Peyer's patch (tissue), 4 donors: Measurements from ENCODE around the gene P2RX1.

ENCODE experiments used
- POLR2A ChIP-seq, 2 donors: fragments of 450-650 bp; IDR thresholded peaks; one replicate each; pipeline ENCODE4 v1.5.1; 2017; ENCODE audit warnings: antibody characterized with exemption in 2 of 2, mild to moderate bottlenecking in 2 of 2, moderate library complexity in 2 of 2
- TF ChIP-seq, protein P1 (sequence below), 6 experiments: fragments of 450-650 bp in 4 of 6; fragments of 200-600 bp in 2 of 6; sonication (generic) in 1 of 6; IDR thresholded peaks; one replicate each; pipeline ENCODE4 v1.5.1; 2017 to 2019; ENCODE audit warnings: antibody characterized with exemption in 6 of 6, mild to moderate bottlenecking in 3 of 6, moderate library complexity in 1 of 6

DNA sequence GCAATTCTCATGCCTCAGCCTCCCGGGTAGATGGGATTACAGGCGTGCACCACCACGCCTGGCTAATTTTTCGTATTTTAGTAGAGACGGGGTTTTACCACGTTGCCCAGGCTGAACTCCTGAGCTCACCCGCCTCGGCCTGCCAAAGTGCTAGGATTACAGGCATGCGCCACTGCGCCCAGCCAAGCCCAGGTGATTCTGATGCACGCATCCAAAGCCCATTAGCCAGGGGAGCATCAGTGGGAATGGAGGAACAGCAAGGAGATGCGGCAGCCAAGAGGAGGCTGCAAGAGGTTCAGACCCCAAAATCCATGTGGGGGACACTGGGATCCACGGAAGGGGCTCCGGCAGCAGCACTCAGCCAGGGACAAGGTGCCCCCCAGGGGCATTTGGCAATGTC is 35.9 kb upstream of the P2RX1 start:
- TF ChIP-seq, protein P1, sequence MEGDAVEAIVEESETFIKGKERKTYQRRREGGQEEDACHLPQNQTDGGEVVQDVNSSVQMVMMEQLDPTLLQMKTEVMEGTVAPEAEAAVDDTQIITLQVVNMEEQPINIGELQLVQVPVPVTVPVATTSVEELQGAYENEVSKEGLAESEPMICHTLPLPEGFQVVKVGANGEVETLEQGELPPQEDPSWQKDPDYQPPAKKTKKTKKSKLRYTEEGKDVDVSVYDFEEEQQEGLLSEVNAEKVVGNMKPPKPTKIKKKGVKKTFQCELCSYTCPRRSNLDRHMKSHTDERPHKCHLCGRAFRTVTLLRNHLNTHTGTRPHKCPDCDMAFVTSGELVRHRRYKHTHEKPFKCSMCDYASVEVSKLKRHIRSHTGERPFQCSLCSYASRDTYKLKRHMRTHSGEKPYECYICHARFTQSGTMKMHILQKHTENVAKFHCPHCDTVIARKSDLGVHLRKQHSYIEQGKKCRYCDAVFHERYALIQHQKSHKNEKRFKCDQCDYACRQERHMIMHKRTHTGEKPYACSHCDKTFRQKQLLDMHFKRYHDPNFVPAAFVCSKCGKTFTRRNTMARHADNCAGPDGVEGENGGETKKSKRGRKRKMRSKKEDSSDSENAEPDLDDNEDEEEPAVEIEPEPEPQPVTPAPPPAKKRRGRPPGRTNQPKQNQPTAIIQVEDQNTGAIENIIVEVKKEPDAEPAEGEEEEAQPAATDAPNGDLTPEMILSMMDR (IDR thresholded peaks at IDR 0.05) = no peak
- no peak for TF ChIP-seq POLR2A (IDR thresholded peaks at IDR 0.05)
